GM12875 (cell line): ENCODE measurements around the gene PAX3.

ENCODE experiments used
- H3K4me3 ChIP-seq: one replicate; pipeline ENCODE4 v1.5.1; 2011; ENCODE audit warnings: low read depth, low read length, control low read depth
- CTCF ChIP-seq: IDR thresholded peaks from 2 replicates; pipeline ENCODE4 v1.5.1; 2011; ENCODE audit warnings: low read depth, mild to moderate bottlenecking, control low read depth, inconsistent platforms, low read length, moderate library complexity, borderline replicate concordance; ENCODE audit not compliant: insufficient read depth

PAX3 gene

GRCh38 chr2:222196159-222196558 lies 102.6 kb downstream of the PAX3 start:
- no peak overlapping the region for H3K4me3 ChIP-seq
- TF ChIP-seq CTCF, result no peak

DNA sequence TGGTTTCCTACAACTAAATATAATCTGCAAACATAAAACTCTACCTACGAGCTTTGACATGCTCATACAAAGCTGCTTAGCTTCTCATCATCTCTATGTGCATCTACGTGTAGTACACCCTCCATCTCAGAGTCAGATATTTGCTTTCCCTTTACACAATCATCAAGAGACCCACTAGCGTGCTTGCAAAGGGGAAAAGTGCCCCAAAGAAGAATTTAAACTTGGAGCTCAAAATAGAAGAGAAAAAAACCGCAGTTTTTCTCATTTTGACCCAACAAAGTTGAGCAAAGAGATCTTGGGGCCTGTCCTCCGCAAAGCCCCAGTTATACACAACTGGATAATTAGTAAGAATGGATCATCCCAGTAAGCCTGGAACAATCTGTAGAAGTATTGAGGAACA lies 104.1 kb downstream of the PAX3 start:
- H3K4me3 ChIP-seq, result no peak overlapping the region
- TF ChIP-seq CTCF, result no peak

GRCh38 chr2:222193328-222193983 lies 105.3 kb downstream of the PAX3 start:
- no peak overlapping the region for H3K4me3 ChIP-seq
- TF ChIP-seq CTCF, result no peak

DNA sequence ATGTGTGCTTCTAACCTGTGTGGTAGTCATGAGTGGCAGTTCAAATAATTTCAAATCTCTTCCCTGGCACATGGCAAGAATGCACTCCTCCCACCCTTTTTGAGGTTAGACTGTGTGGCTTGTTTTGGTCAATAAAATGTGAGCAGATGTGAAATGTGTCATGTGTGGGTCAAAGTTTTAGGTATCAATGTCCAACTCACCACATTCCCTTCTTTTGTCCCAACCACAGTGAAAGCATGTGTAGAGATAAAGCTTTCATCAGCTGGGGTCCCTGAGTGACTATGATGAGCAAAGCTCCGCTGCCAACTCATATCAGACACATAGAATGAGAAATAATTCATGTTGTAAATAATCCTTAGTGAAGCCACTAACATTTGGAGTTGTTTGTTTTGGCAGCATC lies 118.2 kb downstream of the PAX3 start:
- no peak for TF ChIP-seq CTCF
- no peak overlapping the region for H3K4me3 ChIP-seq

GRCh38 chr2:222179592-222179991 lies 119.2 kb downstream of the PAX3 start:
- no peak overlapping the region for H3K4me3 ChIP-seq
- TF ChIP-seq CTCF, result no peak

DNA sequence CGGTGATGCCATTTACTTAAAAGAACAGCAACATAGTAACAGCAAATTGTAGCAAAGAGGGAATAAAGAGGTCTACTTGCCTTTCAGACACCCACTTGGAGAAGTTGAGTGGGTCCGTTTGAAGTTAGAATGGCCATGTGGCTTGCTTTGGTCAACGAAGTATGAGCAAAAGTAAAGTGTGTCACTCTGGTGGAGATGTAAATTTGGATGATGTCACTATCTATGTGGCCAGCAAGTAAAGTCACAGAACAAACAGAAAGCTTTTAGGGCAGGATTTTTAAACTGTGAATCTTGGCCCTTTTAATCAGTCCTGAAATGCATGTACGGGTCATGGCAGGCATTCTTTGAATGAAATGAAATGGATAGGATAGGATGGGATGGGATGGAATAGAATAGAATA lies 120.3 kb downstream of the PAX3 start:
- H3K4me3 ChIP-seq, result no peak overlapping the region
- TF ChIP-seq CTCF, result no peak

GRCh38 chr2:222176890-222177289 lies 121.9 kb downstream of the PAX3 start:
- no peak for TF ChIP-seq CTCF
- H3K4me3 ChIP-seq, result no peak overlapping the region
